RWPE2 (cell line): ENCODE results near the gene CADM2.
"Not testable (repeated sequence)": the region's sequence is repeated elsewhere in the genome, so short reads cannot be mapped to it uniquely, and the experiment has no call there.

ENCODE experiments used
- ATAC-seq: fragments of 200-7000 bp; cut with Tn5 transposase; 3 replicates; pipeline ENCODE4 v1.9.1; 2021; ENCODE audit warnings: low read depth
- DNase-seq: peaks from one replicate; pipeline ENCODE4 v3.0.0-alpha.2; 2020; ENCODE audit warnings: low spot score
- H3K27ac ChIP-seq: fragments of 450-650 bp; 2 replicates; pipeline ENCODE4 v1.5.1; 2017; ENCODE audit warnings: mild to moderate bottlenecking; ENCODE audit not compliant: poor library complexity, severe bottlenecking
- H3K27me3 ChIP-seq: fragments of 250-450 bp; sonication (Bioruptor Pico); 2 replicates; pipeline ENCODE4 v1.5.1; 2021; ENCODE audit warnings: mild to moderate bottlenecking, moderate library complexity; ENCODE audit not compliant: insufficient read depth, poor library complexity, severe bottlenecking
- H3K36me3 ChIP-seq: fragments of 250-450 bp; sonication (Bioruptor Pico); 2 replicates; pipeline ENCODE4 v1.5.1; 2020; ENCODE audit warnings: low read depth, mild to moderate bottlenecking, moderate library complexity
- H3K4me1 ChIP-seq: fragments of 250-450 bp; sonication (Bioruptor Pico); 2 replicates; pipeline ENCODE4 v1.5.1; 2021; ENCODE audit warnings: mild to moderate bottlenecking, moderate library complexity; ENCODE audit not compliant: insufficient read depth, poor library complexity, severe bottlenecking
- H3K4me3 ChIP-seq: fragments of 250-450 bp; sonication (Bioruptor Pico); 2 replicates; pipeline ENCODE4 v1.5.1; 2021; ENCODE audit warnings: mild to moderate bottlenecking, moderate library complexity; ENCODE audit not compliant: severe bottlenecking
- H3K9me3 ChIP-seq: fragments of 250-450 bp; sonication (Bioruptor Pico); 2 replicates; pipeline ENCODE4 v1.5.1; 2021; ENCODE audit warnings: mild to moderate bottlenecking, moderate library complexity; ENCODE audit not compliant: severe bottlenecking
- CTCF ChIP-seq: fragments of 450-650 bp; IDR thresholded peaks from one replicate; pipeline ENCODE4 v1.5.1; 2017; ENCODE audit warnings: mild to moderate bottlenecking, moderate library complexity; ENCODE audit not compliant: poor library complexity, severe bottlenecking

Gene CADM2

GRCh38 chr3:84958495-84959469 is at the start of gene CADM2:
Gene CADM2, plus strand, starts transcription at chr3:84958989.
- no peaks in the 10 kb centered on the region for H3K9me3 ChIP-seq
- peaks cover 63% of the 10 kb centered on the region for H3K27me3 ChIP-seq
- peak within 1 kb of the TSS; percentile 44 for H3K4me3 ChIP-seq
- DNase-seq (peak; percentile 81), ATAC-seq (peak; percentile 97)
- H3K4me1 ChIP-seq, result no peaks in the 10 kb centered on the region
- TF ChIP-seq CTCF, result no peak
- H3K36me3 ChIP-seq, result no peaks in the 10 kb centered on the region
- H3K27ac ChIP-seq, result no peak within 1 kb of the TSS

- not testable (repeated sequence) for H3K36me3 ChIP-seq, DNase-seq, H3K4me1 ChIP-seq, H3K27me3 ChIP-seq, ATAC-seq, H3K9me3 ChIP-seq, H3K4me3 ChIP-seq, H3K27ac ChIP-seq
Observed at GRCh38 chr3:84918592-84918991, 40.2 kb upstream of the CADM2 start.

GRCh38 chr3:84922682-84923081 is 36.1 kb upstream of the CADM2 start:
- TF ChIP-seq CTCF, result no peak
- no peak overlapping the region for H3K27ac ChIP-seq
- ATAC-seq, result no peak
- no peaks in the 10 kb centered on the region for H3K36me3 ChIP-seq
- no peak for DNase-seq
- H3K4me3 ChIP-seq, result no peak overlapping the region
- H3K9me3 ChIP-seq, result no peaks in the 10 kb centered on the region
- H3K4me1 ChIP-seq, result no peaks in the 10 kb centered on the region
- H3K27me3 ChIP-seq, result no peaks in the 10 kb centered on the region

- Histone ChIP-seq H3K4me3 (no peak overlapping the region), H3K27me3 (no peaks in the 10 kb centered on the region), H3K4me1 (no peaks in the 10 kb centered on the region), H3K9me3 (no peaks in the 10 kb centered on the region), H3K36me3 (no peaks in the 10 kb centered on the region), H3K27ac (no peak overlapping the region)
- no peak for DNase-seq
- no peak for ATAC-seq
- no peak for TF ChIP-seq CTCF
Observed at GRCh38 chr3:84925571-84925970, 33.2 kb upstream of the CADM2 start.

- no peak for ATAC-seq
- H3K27me3 ChIP-seq, result no peaks in the 10 kb centered on the region
- no peaks in the 10 kb centered on the region for H3K9me3 ChIP-seq
- H3K4me3 ChIP-seq, result no peak overlapping the region
- no peak overlapping the region for H3K27ac ChIP-seq
- H3K36me3 ChIP-seq, result no peaks in the 10 kb centered on the region
- peak; percentile 25 for TF ChIP-seq CTCF
- DNase-seq, result no peak
- no peaks in the 10 kb centered on the region for H3K4me1 ChIP-seq
Observed at GRCh38 chr3:84943379-84943778, 15.4 kb upstream of the CADM2 start.
